Endothelial cell of umbilical vein (primary cell): ENCODE measurements around the gene CCR5AS.

ENCODE experiments used
- BruUV-seq: library from RNA; stranded (reverse); fragments of 400-500 nt; replicated peaks from 2 replicates; lab custom pipeline; 2021; lab: Mats Ljungman, UMichigan
- CTCF ChIA-PET: fragments of 300-600, 350-600 bp; sonication (Branson Sonifier 250); formaldehyde crosslinking; loops from one replicate; lab custom pipeline; 2021; ENCODE audit warnings: antibody characterized with exemption, inconsistent platforms; lab: Charles Lee
- POLR2A ChIA-PET: fragments of 300-600, 350-600 bp; sonication (Branson Sonifier 250); formaldehyde crosslinking; loops from one replicate; lab custom pipeline; 2021; ENCODE audit warnings: antibody characterized with exemption, inconsistent platforms; lab: Charles Lee
- DNase-seq: peaks from one replicate; pipeline ENCODE4 v3.0.0-alpha.2; 2011; ENCODE audit warnings: low read depth, low spot score
- FAIRE-seq: peaks from 2 replicates; lab custom pipeline; 2011; peaks lifted over from hg19 to GRCh38; lab: Jason Lieb, UNC
- H2AFZ ChIP-seq: 2 replicates; pipeline ENCODE4 v1.6.0; 2012; ENCODE audit warnings: low read depth, low read length, control low read depth, inconsistent platforms
- H3K27ac ChIP-seq: 2 replicates; pipeline ENCODE4 v1.5.1; 2011; ENCODE audit warnings: low read depth, mild to moderate bottlenecking, control low read depth, low read length, moderate library complexity; ENCODE audit not compliant: insufficient read depth
- H3K27me3 ChIP-seq, 2 experiments: 2 replicates each; pipeline versions ENCODE4 v1.6.0 to v1.6.1; 2011; ENCODE audit warnings: low read length in 2 of 2, mixed read lengths in 1 of 2; ENCODE audit not compliant: control insufficient read depth in 2 of 2, insufficient read depth in 2 of 2
- H3K36me3 ChIP-seq, 2 experiments: 2 replicates in 1 of 2; 3 replicates in 1 of 2; pipeline ENCODE4 v1.5.1; 2011; ENCODE audit warnings: low read length in 2 of 2, mild to moderate bottlenecking in 1 of 2, moderate library complexity in 1 of 2; ENCODE audit not compliant: control insufficient read depth in 2 of 2, insufficient read depth in 2 of 2; ENCODE audit errors: extremely low read depth in 1 of 2
- H3K4me1 ChIP-seq: 3 replicates; pipeline ENCODE4 v1.5.1; 2011; ENCODE audit warnings: mild to moderate bottlenecking, low read length; ENCODE audit not compliant: control insufficient read depth, insufficient read depth; ENCODE audit errors: extremely low read depth
- H3K4me2 ChIP-seq: 2 replicates; pipeline ENCODE4 v1.6.1; 2011; ENCODE audit warnings: low read length, control low read depth, mixed read lengths; ENCODE audit not compliant: insufficient read depth
- H3K4me3 ChIP-seq, 3 experiments: fragments of 200-600 bp in 1 of 3; sonication (generic), shearing (Covaris generic) in 1 of 3; replicated peaks in 1 of 3; 2 replicates each; pipeline ENCODE4 v1.5.1; 2011 to 2016; ENCODE audit warnings: control low read depth in 3 of 3, low read length in 3 of 3, mild to moderate bottlenecking in 2 of 3, inconsistent platforms in 1 of 3, low read depth in 1 of 3, moderate library complexity in 1 of 3; ENCODE audit not compliant: insufficient read depth in 1 of 3
- H3K79me2 ChIP-seq: 2 replicates; pipeline ENCODE4 v1.6.0; 2012; ENCODE audit warnings: low read length, inconsistent platforms; ENCODE audit not compliant: control insufficient read depth, insufficient read depth
- H3K9ac ChIP-seq: replicated peaks from 2 replicates; pipeline ENCODE3; 2011; ENCODE audit warnings: low read length, control low read depth; ENCODE audit not compliant: insufficient read depth; ENCODE audit errors: extremely low read depth
- H3K9me1 ChIP-seq: replicated peaks from 3 replicates; pipeline ENCODE4 v1.6.0; 2011; ENCODE audit warnings: mild to moderate bottlenecking, low read length; ENCODE audit not compliant: control insufficient read depth, insufficient read depth; ENCODE audit errors: extremely low read depth
- H3K9me3 ChIP-seq: replicated peaks from 2 replicates; pipeline ENCODE4 v1.5.1; 2012; ENCODE audit warnings: low read length, inconsistent platforms; ENCODE audit not compliant: control insufficient read depth, insufficient read depth
- H4K20me1 ChIP-seq: replicated peaks from 2 replicates; pipeline ENCODE3; 2011; ENCODE audit warnings: mild to moderate bottlenecking, low read length; ENCODE audit not compliant: control insufficient read depth, insufficient read depth; ENCODE audit errors: extremely low read depth
- EZH2 ChIP-seq: IDR thresholded peaks from 2 replicates; pipeline ENCODE4 v1.6.1; 2012; ENCODE audit warnings: borderline replicate concordance, low read depth, mild to moderate bottlenecking, moderate library complexity, low read length, inconsistent platforms; ENCODE audit not compliant: severe bottlenecking
- FOS ChIP-seq: IDR thresholded peaks from 2 replicates; pipeline ENCODE4 v1.6.1; 2011; ENCODE audit warnings: mild to moderate bottlenecking, low read length, moderate library complexity, borderline replicate concordance; ENCODE audit not compliant: insufficient read depth
- GATA2 ChIP-seq: IDR thresholded peaks from 2 replicates; pipeline ENCODE4 v1.7.0; 2011; ENCODE audit warnings: low read depth, mild to moderate bottlenecking, moderate library complexity, mixed read lengths, low read length; ENCODE audit not compliant: insufficient read length, insufficient read depth
- JUN ChIP-seq: IDR thresholded peaks from 2 replicates; pipeline ENCODE4 v1.6.1; 2011; ENCODE audit warnings: borderline replicate concordance, low read depth; ENCODE audit not compliant: insufficient read length, insufficient read depth
- MYC ChIP-seq: IDR thresholded peaks from one replicate; pipeline ENCODE4 v1.6.1; 2011; ENCODE audit warnings: mild to moderate bottlenecking, low read depth, low read length
- POLR2A ChIP-seq: IDR thresholded peaks from 2 replicates; pipeline ENCODE4 v1.6.1; 2012; ENCODE audit warnings: low read depth, mild to moderate bottlenecking, control low read depth, low read length
- POLR2AphosphoS5 ChIP-seq: IDR thresholded peaks from 2 replicates; pipeline ENCODE4 v1.6.1; 2012; ENCODE audit warnings: low read depth, mild to moderate bottlenecking, control low read depth, low read length, moderate library complexity; ENCODE audit not compliant: insufficient read depth
- dilution Hi-C: fragments of 300-500 bp; cut with MboI; formaldehyde crosslinking; loops from one replicate; pipeline ENCODE4 v1.15.0; 2019; ENCODE audit warnings: low sequenced_read_pairs; ENCODE audit not compliant: extremely low pct_ligation_motif_present
- intact Hi-C: fragments of 100-400 bp; cut with micrococcal nuclease; formaldehyde crosslinking; loops from one replicate; pipeline ENCODE4 v1.10.0; 2022
- TF ChIP-seq, protein P1 (sequence below), 2 donors: IDR thresholded peaks; 1 replicate in 1 of 2; 2 replicates in 1 of 2; pipeline ENCODE4 v1.5.1; 2011; ENCODE audit warnings: low read length in 2 of 2, mild to moderate bottlenecking in 2 of 2, moderate library complexity in 2 of 2, control low read depth in 1 of 2, inconsistent platforms in 1 of 2, low read depth in 1 of 2; ENCODE audit not compliant: insufficient read depth in 1 of 2; ENCODE audit errors: extremely low read depth in 1 of 2
- TF ChIP-seq, protein P2 (sequence below): IDR thresholded peaks from 2 replicates; pipeline ENCODE4 v1.6.1; 2011; ENCODE audit not compliant: insufficient read depth, insufficient read length

Gene CCR5AS

DNA sequence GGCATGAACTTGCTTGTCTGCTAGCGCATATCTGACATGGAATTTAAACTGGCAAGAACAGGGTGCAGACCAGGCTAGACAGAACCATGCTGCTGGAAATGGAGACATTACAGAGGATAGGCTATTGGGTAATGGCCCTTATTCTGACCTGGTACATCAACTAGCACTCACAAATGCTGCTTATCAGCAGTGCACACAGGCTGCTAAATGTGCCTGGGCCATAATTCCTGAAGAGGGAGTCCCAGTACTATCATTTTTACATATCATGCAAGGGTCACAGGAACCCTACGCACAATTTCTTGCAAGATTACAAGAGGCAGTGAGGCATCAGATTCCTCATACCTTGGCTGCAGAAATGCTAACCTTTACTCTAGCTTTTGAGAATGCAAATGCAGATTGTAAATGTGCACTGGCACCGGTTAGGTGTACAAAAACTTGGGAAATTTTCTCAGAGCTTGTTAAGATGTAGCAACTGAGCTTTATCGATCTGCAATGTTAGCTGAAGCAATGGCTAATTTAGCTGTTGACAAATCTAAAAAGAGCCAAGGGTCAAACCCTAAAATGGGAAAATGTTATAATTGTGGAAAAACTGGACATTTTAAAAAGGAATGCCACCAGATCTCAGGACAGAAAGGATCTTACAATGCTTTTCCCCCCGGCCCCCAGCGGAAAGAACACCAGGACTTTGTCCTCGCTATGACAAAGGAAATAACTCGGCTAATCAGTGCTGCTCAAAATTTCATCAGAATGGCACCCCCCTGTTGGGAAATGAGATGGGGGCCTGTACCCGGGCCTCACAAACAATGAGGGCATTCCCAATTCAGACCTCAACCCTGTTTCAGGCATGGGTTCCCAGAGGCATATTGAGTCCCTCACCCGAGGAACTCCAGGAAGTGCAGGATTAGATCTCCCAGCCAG is 21.3 kb upstream of the CCR5AS start:
- DNase-seq (no peak), FAIRE-seq (no peak)
- Histone ChIP-seq H3K9me1 (no peaks in the 10 kb centered on the region), H3K4me1 (no peaks in the 10 kb centered on the region), H3K4me2 (no peak overlapping the region), H4K20me1 (no peaks in the 10 kb centered on the region), H3K4me3 (no peak overlapping the region), H3K79me2 (no peaks in the 10 kb centered on the region), H3K27ac (no peak overlapping the region), H3K9me3 (no peaks in the 10 kb centered on the region), H2AFZ (no peak overlapping the region), H3K27me3 (peaks cover 0 to 2% of the 10 kb centered on the region in 2 experiments), H3K9ac (no peak overlapping the region), H3K36me3 (no peaks in the 10 kb centered on the region)
- no TSS peak for BruUV-seq
- TF ChIP-seq, protein P1, sequence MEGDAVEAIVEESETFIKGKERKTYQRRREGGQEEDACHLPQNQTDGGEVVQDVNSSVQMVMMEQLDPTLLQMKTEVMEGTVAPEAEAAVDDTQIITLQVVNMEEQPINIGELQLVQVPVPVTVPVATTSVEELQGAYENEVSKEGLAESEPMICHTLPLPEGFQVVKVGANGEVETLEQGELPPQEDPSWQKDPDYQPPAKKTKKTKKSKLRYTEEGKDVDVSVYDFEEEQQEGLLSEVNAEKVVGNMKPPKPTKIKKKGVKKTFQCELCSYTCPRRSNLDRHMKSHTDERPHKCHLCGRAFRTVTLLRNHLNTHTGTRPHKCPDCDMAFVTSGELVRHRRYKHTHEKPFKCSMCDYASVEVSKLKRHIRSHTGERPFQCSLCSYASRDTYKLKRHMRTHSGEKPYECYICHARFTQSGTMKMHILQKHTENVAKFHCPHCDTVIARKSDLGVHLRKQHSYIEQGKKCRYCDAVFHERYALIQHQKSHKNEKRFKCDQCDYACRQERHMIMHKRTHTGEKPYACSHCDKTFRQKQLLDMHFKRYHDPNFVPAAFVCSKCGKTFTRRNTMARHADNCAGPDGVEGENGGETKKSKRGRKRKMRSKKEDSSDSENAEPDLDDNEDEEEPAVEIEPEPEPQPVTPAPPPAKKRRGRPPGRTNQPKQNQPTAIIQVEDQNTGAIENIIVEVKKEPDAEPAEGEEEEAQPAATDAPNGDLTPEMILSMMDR (IDR thresholded peaks at IDR 0.05; ENCODE audit: extremely low read depth in 1 of 2, insufficient read depth in 1 of 2, low read depth in 1 of 2, low read length in 2 of 2) = no peak
- TF ChIP-seq, protein P2, sequence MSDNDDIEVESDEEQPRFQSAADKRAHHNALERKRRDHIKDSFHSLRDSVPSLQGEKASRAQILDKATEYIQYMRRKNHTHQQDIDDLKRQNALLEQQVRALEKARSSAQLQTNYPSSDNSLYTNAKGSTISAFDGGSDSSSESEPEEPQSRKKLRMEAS = no peak
- no peak for TF ChIP-seq JUN
- no peak for TF ChIP-seq GATA2
- TF ChIP-seq POLR2A = no peak
- TF ChIP-seq FOS = no peak
- no peak for TF ChIP-seq EZH2
- TF ChIP-seq POLR2AphosphoS5 = no peak
- TF ChIP-seq MYC = no peak
- POLR2A ChIA-PET = no interaction called here
- dilution Hi-C loops = no loop called here
- CTCF ChIA-PET = interaction anchor here (0.9 to 6.6 kb wide), 16 partner anchors 14 to 489 kb away, joined by 3 to 200 read pairs (median 9); partner anchors contain the start of genes CCR5AS and CCRL2
- intact Hi-C loops = loop anchor here (1.0 to 10.0 kb wide), 5 partner anchors 49 to 490 kb away; no protein-coding TSS in a partner anchor
